ENCODE data around the gene TRMT5. TPM values are rescaled to one million over a fixed set of nuclear protein-coding genes. Genes with fewer than 3 reads are reported as not detected.

TRMT5 gene
- total and polyA plus RNA-seq, 9 of the 15 experiments (the other 6 are each of a cell fraction or from before 2014, with no cell fraction given), result 8.4 to 20.0 (median 15.1) TPM

DNA sequence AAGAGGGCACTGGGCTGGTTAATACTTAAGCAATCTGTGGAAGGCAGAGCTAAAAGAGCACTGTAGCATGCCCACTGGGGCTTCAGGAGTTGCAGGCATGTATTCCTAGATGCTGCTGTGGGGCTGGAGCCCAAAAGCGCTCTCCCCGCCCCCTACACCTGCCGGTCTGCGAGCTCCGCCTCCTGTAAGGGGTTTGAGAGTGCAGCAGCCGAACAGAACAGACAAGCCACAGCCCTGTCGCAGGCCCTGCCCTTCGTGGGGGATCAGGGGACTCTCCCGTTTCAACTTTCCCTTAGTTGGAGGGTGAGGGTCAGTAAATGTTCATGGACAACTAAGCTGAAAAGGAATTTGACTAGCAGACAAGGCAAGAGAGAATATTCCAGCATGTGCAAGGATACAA, 17.7 kb upstream of the TRMT5 start (continued):
- TF ChIP-seq, protein P1, sequence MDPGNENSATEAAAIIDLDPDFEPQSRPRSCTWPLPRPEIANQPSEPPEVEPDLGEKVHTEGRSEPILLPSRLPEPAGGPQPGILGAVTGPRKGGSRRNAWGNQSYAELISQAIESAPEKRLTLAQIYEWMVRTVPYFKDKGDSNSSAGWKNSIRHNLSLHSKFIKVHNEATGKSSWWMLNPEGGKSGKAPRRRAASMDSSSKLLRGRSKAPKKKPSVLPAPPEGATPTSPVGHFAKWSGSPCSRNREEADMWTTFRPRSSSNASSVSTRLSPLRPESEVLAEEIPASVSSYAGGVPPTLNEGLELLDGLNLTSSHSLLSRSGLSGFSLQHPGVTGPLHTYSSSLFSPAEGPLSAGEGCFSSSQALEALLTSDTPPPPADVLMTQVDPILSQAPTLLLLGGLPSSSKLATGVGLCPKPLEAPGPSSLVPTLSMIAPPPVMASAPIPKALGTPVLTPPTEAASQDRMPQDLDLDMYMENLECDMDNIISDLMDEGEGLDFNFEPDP (CRISPR knock-in tag; IDR thresholded peaks at IDR 0.05), result no peak
- no peak for TF ChIP-seq BDP1 (IDR thresholded peaks at IDR 0.05; ENCODE audit: insufficient read depth, insufficient read length)
- no peak for TF ChIP-seq FOXM1 (IDR thresholded peaks at IDR 0.05; ENCODE audit: low read depth)
- TF ChIP-seq FOXM1 (CRISPR knock-in tag; IDR thresholded peaks at IDR 0.05; ENCODE audit: low read depth), result no peak
- no peak for TF ChIP-seq ZZZ3 (IDR thresholded peaks at IDR 0.05)
- TF ChIP-seq, protein P2, sequence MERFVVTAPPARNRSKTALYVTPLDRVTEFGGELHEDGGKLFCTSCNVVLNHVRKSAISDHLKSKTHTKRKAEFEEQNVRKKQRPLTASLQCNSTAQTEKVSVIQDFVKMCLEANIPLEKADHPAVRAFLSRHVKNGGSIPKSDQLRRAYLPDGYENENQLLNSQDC (CRISPR knock-in tag; IDR thresholded peaks at IDR 0.05), result no peak
- no peak for TF ChIP-seq GTF2F1 (IDR thresholded peaks at IDR 0.05; ENCODE audit: low read depth, low read length)
- no peak for TF ChIP-seq RBM39 (optimal IDR thresholded peaks at IDR 0.05; ENCODE audit: low read depth, low read length)

DNA sequence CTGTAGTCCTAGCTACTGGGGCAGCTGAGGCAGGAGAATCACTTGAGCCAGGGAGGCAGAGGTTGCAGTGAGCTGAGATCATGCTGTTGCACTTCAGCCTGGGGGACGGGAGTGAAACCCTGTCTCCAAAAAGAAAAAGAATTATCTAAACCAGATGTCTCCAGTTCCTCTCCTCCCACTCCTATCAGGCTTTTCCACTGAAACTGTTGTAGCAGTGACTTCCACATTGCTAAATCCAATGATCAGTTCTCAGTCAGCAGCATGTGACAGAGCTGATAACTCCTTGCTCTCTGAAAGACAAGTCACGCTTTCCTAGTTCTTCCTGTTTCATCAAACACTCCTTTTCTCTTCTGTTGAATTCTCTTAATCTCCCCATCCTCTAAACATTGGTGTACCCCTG, 8.7 kb upstream of the TRMT5 start:
- CTCF ChIA-PET (ENCODE audit: low intra/inter-chr PET ratio), result no interaction called here
- H3K27ac ChIP-seq (ENCODE audit: extremely low read depth, low read depth, low read length), result peak overlapping the region; percentile 65; the same call in 2 of the 3 replicates
- intact Hi-C loops (cut with micrococcal nuclease) (loop anchor here (5.0 kb wide), 1 partner anchor 267 kb away; the partner anchor contains the start of gene SIX4), in situ Hi-C loops (cut with MboI) (no loop called here)
- H3K27me3 ChIP-seq (ENCODE audit: control insufficient read depth in 2 of 2, insufficient read depth in 2 of 2, low read length in 2 of 2), result no peaks in the 10 kb centered on the region
- no peaks in the 10 kb centered on the region for H3K9me1 ChIP-seq (ENCODE audit: control insufficient read depth, insufficient read depth, low read length)
- DNase-seq (ENCODE audit: extremely low read depth in 1 of 4, low spot score in 3 of 4), result peak; percentile 23 to 84 (median 48)
- no peak overlapping the region for H3K9ac ChIP-seq (ENCODE audit: insufficient read depth in 1 of 2, low read depth in 2 of 2, low read length in 2 of 2)
- no peak overlapping the region for H2AFZ ChIP-seq (ENCODE audit: low read depth, low read length)
- no peaks in the 10 kb centered on the region for H4K20me1 ChIP-seq (replicated peaks; ENCODE audit: control insufficient read depth, insufficient read depth, low read length)
- peaks cover 78% of the 10 kb centered on the region; the same call in 2 of the 3 replicates for H3K36me3 ChIP-seq (ENCODE audit: control insufficient read depth, insufficient read depth, low read length)
- no peak overlapping the region for H3K4me3 ChIP-seq
- H3K4me2 ChIP-seq (ENCODE audit: insufficient read depth, low read length), result peak overlapping the region; percentile 6; the same call in 1 of the 2 replicates
- H3K9me3 ChIP-seq (replicated peaks; ENCODE audit: control insufficient read depth, insufficient read depth, low read depth, low read length), result no peaks in the 10 kb centered on the region
- peak; percentile 91 for ATAC-seq
- POLR2A ChIA-PET, result interaction anchor here (0.7 to 1.5 kb wide), 5 partner anchors 9 to 849 kb away, joined by 3 to 5 read pairs (median 3); partner anchors contain the start of genes SLC38A6 and TRMT5
- BruUV-seq (replicated peaks), result no TSS peak
- 0% methylated on average over 1 of the region's 2 CpGs for WGBS (ENCODE audit: insufficient coverage, low coverage, missing lambda C conversion rate)
- peaks cover 26% of the 10 kb centered on the region for H3K79me2 ChIP-seq (ENCODE audit: control insufficient read depth, insufficient read depth, low read length)
- FAIRE-seq, result peak; percentile 87
- H3K4me1 ChIP-seq (replicated peaks in 1 of 2; ENCODE audit: control insufficient read depth in 2 of 2, insufficient read depth in 2 of 2, low read length in 2 of 2), result peaks cover 6 to 27% of the 10 kb centered on the region in 2 experiments
- TF ChIP-seq, protein P3, sequence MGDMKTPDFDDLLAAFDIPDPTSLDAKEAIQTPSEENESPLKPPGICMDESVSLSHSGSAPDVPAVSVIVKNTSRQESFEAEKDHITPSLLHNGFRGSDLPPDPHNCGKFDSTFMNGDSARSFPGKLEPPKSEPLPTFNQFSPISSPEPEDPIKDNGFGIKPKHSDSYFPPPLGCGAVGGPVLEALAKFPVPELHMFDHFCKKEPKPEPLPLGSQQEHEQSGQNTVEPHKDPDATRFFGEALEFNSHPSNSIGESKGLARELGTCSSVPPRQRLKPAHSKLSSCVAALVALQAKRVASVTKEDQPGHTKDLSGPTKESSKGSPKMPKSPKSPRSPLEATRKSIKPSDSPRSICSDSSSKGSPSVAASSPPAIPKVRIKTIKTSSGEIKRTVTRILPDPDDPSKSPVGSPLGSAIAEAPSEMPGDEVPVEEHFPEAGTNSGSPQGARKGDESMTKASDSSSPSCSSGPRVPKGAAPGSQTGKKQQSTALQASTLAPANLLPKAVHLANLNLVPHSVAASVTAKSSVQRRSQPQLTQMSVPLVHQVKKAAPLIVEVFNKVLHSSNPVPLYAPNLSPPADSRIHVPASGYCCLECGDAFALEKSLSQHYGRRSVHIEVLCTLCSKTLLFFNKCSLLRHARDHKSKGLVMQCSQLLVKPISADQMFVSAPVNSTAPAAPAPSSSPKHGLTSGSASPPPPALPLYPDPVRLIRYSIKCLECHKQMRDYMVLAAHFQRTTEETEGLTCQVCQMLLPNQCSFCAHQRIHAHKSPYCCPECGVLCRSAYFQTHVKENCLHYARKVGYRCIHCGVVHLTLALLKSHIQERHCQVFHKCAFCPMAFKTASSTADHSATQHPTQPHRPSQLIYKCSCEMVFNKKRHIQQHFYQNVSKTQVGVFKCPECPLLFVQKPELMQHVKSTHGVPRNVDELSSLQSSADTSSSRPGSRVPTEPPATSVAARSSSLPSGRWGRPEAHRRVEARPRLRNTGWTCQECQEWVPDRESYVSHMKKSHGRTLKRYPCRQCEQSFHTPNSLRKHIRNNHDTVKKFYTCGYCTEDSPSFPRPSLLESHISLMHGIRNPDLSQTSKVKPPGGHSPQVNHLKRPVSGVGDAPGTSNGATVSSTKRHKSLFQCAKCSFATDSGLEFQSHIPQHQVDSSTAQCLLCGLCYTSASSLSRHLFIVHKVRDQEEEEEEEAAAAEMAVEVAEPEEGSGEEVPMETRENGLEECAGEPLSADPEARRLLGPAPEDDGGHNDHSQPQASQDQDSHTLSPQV (IDR thresholded peaks at IDR 0.05), result peak; percentile 52
- TF ChIP-seq, protein P4, sequence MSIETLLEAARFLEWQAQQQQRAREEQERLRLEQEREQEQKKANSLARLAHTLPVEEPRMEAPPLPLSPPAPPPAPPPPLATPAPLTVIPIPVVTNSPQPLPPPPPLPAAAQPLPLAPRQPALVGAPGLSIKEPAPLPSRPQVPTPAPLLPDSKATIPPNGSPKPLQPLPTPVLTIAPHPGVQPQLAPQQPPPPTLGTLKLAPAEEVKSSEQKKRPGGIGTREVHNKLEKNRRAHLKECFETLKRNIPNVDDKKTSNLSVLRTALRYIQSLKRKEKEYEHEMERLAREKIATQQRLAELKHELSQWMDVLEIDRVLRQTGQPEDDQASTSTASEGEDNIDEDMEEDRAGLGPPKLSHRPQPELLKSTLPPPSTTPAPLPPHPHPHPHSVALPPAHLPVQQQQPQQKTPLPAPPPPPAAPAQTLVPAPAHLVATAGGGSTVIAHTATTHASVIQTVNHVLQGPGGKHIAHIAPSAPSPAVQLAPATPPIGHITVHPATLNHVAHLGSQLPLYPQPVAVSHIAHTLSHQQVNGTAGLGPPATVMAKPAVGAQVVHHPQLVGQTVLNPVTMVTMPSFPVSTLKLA (conservative IDR thresholded peaks at IDR 0.05), result peak; percentile 61 to 75
- TF ChIP-seq NEUROD1 (IDR thresholded peaks at IDR 0.05; ENCODE audit: borderline replicate concordance, low read depth, low read length, partially characterized antibody), result peak; percentile 18
- TF ChIP-seq, protein P5, sequence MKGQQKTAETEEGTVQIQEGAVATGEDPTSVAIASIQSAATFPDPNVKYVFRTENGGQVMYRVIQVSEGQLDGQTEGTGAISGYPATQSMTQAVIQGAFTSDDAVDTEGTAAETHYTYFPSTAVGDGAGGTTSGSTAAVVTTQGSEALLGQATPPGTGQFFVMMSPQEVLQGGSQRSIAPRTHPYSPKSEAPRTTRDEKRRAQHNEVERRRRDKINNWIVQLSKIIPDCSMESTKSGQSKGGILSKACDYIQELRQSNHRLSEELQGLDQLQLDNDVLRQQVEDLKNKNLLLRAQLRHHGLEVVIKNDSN (CRISPR knock-in tag; IDR thresholded peaks at IDR 0.05), result peak; percentile 28; the same call in 1 of the 2 replicates
